A549 (cell line): ENCODE data around the gene IPMK.

Experiments
- EP300 ChIP-seq, 2 experiments: fragments of >200 bp; sonication (Bioruptor Twin); formaldehyde crosslinking; IDR thresholded peaks; 2 replicates in 1 of 2; 3 replicates in 1 of 2; pipeline ENCODE4 v1.6.1; 2016 to 2017
- JUNB ChIP-seq: fragments of >200 bp; sonication (Bioruptor Twin); formaldehyde crosslinking; IDR thresholded peaks from 2 replicates; pipeline ENCODE4 v1.6.1; 2016
- NPAS2 ChIP-seq: fragments of 250-450 bp; sonication (Bioruptor Pico); IDR thresholded peaks from 2 replicates; pipeline ENCODE4 v1.8.0; 2022; ENCODE audit warnings: mild to moderate bottlenecking, moderate library complexity, borderline replicate concordance
- NR3C1 ChIP-seq: fragments of >200 bp; sonication (Bioruptor Twin); formaldehyde crosslinking; IDR thresholded peaks from 3 replicates; pipeline ENCODE4 v1.6.1; 2017
- POLR2A ChIP-seq: IDR thresholded peaks from 2 replicates; pipeline ENCODE4 v1.6.1; 2012; ENCODE audit warnings: mild to moderate bottlenecking, low read length
- POLR2AphosphoS2 ChIP-seq: conservative IDR thresholded peaks from 2 replicates; pipeline ENCODE4 v1.6.1; 2012; ENCODE audit warnings: low read length, improper control_type of control experiment, inconsistent platforms
- RAD21 ChIP-seq, 2 experiments: fragments of >200 bp in 1 of 2; sonication (Bioruptor Twin) in 1 of 2; formaldehyde crosslinking in 1 of 2; IDR thresholded peaks in 1 of 2; conservative IDR thresholded peaks in 1 of 2; 2 replicates in 1 of 2; 3 replicates in 1 of 2; pipeline ENCODE4 v1.6.1; 2012 to 2018; ENCODE audit warnings: inconsistent platforms in 1 of 2
- RARB ChIP-seq: fragments of 250-450 bp; sonication (Bioruptor Pico); IDR thresholded peaks from 2 replicates; pipeline ENCODE4 v1.8.0; 2021; ENCODE audit warnings: mild to moderate bottlenecking, moderate library complexity
- RCOR1 ChIP-seq: fragments of 150-350 bp; IDR thresholded peaks from 2 replicates; pipeline ENCODE4 v1.6.1; 2014; ENCODE audit warnings: antibody characterized with exemption, low read length, low read depth
- TF ChIP-seq, protein P1 (sequence below): fragments of >200 bp; sonication (Bioruptor Twin); formaldehyde crosslinking; IDR thresholded peaks from 3 replicates; pipeline ENCODE4 v1.5.1; 2016
- TF ChIP-seq, protein P2 (sequence below): IDR thresholded peaks from 2 replicates; pipeline ENCODE4 v1.6.1; 2012
- TF ChIP-seq, protein P3 (sequence below): IDR thresholded peaks from 2 replicates; pipeline ENCODE4 v1.6.1; 2012; ENCODE audit warnings: low read depth, borderline replicate concordance

DNA sequence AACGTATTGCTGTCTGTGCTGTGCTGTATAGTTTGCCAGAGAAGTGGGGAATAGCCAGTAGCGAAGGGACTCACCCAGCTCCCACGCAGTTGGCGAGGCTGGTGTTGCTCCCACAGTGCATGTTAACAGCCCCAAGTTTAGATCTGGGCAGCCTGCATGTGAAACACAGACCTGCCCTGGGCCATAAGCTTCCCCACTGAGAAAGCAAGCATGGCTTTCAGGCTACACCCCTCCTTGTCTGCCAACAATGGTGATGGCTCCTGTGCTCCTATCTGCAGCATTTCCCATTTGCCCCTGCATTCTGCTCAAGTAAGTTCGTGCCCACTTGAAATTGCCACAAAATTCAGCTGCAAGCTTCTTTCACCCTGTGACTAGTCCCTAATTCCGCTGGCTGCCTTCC lies 57.5 kb downstream of the IPMK start:
- TF ChIP-seq, protein P1, sequence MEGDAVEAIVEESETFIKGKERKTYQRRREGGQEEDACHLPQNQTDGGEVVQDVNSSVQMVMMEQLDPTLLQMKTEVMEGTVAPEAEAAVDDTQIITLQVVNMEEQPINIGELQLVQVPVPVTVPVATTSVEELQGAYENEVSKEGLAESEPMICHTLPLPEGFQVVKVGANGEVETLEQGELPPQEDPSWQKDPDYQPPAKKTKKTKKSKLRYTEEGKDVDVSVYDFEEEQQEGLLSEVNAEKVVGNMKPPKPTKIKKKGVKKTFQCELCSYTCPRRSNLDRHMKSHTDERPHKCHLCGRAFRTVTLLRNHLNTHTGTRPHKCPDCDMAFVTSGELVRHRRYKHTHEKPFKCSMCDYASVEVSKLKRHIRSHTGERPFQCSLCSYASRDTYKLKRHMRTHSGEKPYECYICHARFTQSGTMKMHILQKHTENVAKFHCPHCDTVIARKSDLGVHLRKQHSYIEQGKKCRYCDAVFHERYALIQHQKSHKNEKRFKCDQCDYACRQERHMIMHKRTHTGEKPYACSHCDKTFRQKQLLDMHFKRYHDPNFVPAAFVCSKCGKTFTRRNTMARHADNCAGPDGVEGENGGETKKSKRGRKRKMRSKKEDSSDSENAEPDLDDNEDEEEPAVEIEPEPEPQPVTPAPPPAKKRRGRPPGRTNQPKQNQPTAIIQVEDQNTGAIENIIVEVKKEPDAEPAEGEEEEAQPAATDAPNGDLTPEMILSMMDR = no peak
- TF ChIP-seq EP300 (IDR thresholded peaks at IDR 0.05) (no peak), POLR2A (no peak), NR3C1 (no peak), POLR2AphosphoS2 (no peak), RARB (CRISPR knock-in tag) (no peak), JUNB (no peak), RCOR1 (no peak), NPAS2 (CRISPR knock-in tag) (no peak), RAD21 (conservative IDR thresholded peaks at IDR 0.05 in 1 of 2, IDR thresholded peaks at IDR 0.05 in 1 of 2) (no peak)
- TF ChIP-seq, protein P2, sequence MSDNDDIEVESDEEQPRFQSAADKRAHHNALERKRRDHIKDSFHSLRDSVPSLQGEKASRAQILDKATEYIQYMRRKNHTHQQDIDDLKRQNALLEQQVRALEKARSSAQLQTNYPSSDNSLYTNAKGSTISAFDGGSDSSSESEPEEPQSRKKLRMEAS = no peak
- TF ChIP-seq, protein P3, sequence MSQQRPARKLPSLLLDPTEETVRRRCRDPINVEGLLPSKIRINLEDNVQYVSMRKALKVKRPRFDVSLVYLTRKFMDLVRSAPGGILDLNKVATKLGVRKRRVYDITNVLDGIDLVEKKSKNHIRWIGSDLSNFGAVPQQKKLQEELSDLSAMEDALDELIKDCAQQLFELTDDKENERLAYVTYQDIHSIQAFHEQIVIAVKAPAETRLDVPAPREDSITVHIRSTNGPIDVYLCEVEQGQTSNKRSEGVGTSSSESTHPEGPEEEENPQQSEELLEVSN = no peak
